NCI-H446 treated with DMSO at 0.1 percent for 48 hours (cell line): Measurements from ENCODE around the gene CHRD.
A peak's percentile ranks its signal among the peaks of the same experiment; 100 is the strongest.

ENCODE experiments used
- DNase-seq: peaks from one replicate; lab custom pipeline; 2025; lab: John Stamatoyannopoulos, UW

CHRD gene

GRCh38 chr3:184360929-184361531 lies 18.8 kb upstream of the CHRD start:
- DNase-seq: no peak

- DNase-seq: peak; percentile 39
Observed at GRCh38 chr3:184361532-184361931, 18.3 kb upstream of the CHRD start, which contains the start of the genes CLCN2 and POLR2H. Gene CLCN2 (minus strand): TSS chr3:184361605. CDS start chr3:184361479, 126 bp downstream. Gene POLR2H (plus strand): TSS chr3:184361710. CDS start chr3:184363493, 1,783 bp downstream.

- DNase-seq: no peak
Observed at GRCh38 chr3:184361932-184362667, 17.8 kb upstream of the CHRD start.

GRCh38 chr3:184362668-184363546 lies 16.9 kb upstream of the CHRD start:
- DNase-seq: peak; percentile 97

GRCh38 chr3:184366619-184367289 lies 13.1 kb upstream of the CHRD start:
- DNase-seq: no peak

DNA sequence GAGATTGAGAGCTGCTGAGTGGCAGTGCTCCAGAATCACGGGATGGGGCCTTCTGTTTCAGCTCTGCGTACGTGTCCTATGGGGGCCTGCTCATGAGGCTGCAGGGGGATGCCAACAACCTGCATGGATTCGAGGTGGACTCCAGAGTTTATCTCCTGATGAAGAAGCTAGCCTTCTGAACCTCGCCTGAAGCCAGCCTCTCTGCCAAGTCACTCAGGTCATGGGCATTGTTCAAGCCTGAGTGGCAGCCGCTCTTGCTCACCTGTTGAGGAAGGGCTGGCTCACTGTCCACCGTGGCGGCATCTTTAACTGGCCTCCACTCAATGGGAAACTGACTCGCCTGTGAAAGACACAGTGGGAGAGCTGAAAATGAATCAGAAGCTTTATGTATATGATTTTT lies 11.7 kb upstream of the CHRD start:
- DNase-seq: no peak

DNA sequence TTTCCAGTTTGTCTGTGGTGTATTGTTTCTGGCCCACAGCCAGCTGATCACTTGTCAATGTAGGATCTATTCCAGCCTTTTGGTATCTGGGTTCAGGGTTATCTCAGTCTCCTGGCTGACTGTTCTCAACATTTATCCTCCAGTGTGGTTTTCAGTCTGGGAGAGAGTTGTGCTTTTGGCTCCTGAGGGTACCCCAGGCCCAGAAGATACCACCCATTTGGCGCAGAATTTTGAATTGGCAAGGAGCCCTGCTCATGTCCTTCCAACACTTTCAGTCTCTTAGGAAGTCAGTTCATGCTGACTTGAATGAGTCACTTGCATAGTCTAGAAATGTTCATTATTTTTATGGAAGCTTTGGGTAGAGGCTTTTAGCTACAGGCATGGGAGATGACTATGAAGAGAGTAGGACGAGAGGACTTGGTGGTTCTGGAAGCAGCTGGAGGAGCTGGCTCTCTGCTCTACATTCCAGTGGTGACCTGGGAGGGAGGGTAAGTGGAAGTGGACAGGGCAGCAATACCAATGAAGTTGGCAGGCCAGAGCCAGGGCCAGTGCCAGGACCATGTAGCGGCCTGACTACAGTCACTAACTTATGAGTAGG lies 11.2 kb upstream of the CHRD start:
- peak; percentile 48 for DNase-seq

- peak; percentile 67 for DNase-seq
Observed at GRCh38 chr3:184371570-184372018, 8.3 kb upstream of the CHRD start.

GRCh38 chr3:184372296-184372821 lies 7.5 kb upstream of the CHRD start:
- no peak for DNase-seq

- DNase-seq: no peak
Observed at GRCh38 chr3:184372911-184373310, 6.9 kb upstream of the CHRD start.

GRCh38 chr3:184373422-184373821 lies 6.4 kb upstream of the CHRD start:
- no peak for DNase-seq

GRCh38 chr3:184375747-184376461 lies 4.0 kb upstream of the CHRD start:
- no peak for DNase-seq

DNA sequence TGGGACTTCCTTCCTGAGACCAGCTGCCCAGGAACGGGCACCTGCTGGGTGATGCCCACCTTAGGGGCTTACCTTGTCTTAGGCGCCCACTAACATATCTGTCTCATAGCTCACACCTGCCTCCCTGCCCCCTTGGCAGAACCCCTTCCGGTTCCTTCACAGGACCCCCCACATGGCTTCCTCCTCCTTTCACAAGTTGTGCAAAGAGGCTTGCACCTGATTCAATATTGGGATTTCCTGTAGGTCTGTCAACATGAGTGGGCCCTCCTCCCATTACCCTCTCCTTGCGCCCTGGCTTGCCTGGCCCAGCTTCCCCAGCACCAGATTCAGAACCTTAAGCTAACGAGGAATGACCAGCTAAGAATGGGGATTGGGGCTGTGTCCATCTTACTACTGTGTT lies 2.5 kb upstream of the CHRD start:
- DNase-seq: no peak

DNA sequence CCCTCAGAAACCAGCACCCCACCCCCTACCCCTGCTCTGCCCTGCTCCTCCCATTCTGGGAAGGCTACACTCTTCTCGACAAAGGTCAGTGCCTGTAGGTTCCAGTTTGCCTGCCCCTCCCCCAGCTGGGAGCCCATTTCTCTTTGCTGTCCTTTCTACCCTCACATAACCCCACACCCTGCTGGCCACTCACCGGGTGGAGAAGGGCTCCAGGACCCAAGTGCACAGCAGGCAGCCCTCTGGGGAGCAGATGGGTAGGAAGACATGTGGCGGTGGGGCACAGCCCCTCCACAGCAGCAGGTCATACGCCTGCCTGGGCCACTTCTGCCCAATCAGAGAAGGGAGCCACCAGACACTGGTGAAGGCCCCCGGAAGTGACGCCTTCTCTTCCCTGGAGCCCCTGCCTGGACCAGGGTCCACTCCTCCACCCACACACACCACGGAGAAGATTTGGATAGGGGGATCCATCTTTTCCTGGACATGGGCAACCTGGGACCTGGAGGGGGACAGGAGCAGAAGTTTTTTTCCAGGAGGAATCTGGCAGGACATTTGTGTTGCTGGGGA lies 1.9 kb upstream of the CHRD start, which contains the start of gene THPO:
THPO (minus strand) TSS at position 326 of the 564 bp plus-strand sequence. CDS start 1,948 bp downstream, outside the sequence.
- DNase-seq: no peak

DNA sequence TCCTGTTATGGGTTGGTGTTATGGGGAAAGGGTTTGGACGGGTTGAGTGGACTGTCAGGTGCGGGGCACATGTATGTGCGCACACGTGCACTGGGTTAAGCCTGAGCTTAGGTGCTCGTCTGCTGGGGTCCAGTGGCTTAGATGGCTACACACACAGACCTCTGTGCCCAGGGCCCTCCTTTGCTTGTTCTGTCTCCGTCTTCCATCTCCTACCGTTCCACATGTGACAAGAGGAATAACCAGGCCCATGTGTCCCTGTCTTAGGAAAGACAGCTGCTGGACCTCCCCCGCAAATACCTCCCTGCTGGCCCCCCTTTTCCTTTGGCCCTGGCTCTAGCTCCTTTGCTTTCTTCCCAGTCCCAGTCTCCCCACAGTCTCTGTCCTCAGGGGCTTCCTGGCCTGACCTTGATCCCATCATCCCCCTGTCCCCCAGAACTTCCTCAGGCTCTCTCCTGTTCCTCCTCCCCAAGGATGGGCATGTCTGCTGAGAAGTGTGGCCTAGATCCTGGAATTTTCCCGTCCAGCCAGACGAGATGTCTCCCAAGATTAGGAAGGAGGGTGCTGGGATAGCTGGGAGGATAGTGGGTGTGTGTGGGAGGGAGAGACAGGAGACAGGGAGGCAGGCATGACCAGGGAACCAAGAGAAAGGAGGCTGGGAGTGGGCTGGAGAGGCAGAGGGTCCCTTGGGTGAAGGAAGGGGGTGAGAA lies 1.1 kb upstream of the CHRD start:
- DNase-seq: no peak

DNA sequence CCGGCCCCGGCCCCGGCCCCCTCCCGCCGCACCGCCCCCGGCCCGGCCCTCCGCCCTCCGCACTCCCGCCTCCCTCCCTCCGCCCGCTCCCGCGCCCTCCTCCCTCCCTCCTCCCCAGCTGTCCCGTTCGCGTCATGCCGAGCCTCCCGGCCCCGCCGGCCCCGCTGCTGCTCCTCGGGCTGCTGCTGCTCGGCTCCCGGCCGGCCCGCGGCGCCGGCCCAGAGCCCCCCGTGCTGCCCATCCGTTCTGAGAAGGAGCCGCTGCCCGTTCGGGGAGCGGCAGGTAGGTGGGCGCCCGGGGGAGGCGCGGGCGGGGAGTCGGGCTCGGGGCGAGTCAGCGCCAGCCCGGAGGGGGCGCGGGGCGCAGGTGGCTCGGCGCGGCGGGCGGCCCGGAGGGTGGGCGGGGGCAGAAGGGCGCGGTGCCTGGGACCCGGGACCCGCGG lies 352 bp downstream of the CHRD start:
- no peak for DNase-seq

DNA sequence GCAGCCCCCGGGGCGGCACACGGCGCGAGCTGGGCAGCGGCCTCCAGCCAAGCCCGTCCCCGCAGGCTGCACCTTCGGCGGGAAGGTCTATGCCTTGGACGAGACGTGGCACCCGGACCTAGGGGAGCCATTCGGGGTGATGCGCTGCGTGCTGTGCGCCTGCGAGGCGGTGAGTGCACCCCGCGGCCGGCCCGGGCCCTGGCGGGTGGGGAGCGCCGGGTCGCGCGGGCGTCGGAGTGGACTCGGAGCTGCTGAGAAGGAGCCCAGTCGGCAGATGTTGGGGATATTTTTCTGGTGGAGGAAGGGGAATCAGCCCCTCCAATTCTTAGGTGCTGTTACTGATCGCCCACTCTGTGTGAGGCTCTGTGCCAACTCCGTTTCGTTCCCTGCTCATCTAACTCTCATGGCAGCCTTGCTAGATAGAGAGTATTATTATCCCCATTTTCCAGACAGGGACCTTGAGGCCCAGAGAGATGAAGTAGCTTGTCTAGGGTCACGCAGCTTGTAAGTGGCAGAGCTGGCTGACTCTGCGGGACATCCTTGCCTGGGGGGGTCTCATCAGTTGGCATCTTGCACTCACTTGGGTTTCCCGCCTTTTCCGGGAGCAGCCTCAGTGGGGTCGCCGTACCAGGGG lies 890 bp downstream of the CHRD start:
- no peak for DNase-seq

- no peak for DNase-seq
Observed at GRCh38 chr3:184381261-184382224, 1.7 kb downstream of the CHRD start.
